ENCODE data around the gene INS. TPM values are rescaled to one million over a fixed set of nuclear protein-coding genes. Genes with fewer than 3 reads are reported as not detected.

Gene INS
- total and polyA plus RNA-seq, 2 of the 8 experiments (the other 6 are each of a cell fraction or from before 2014, with no cell fraction given), result not detected

- Histone ChIP-seq H3K4ac (replicated peaks; ENCODE audit: insufficient read length, low read depth, low read length) (no peak overlapping the region), H3K18ac (ENCODE audit: extremely low read depth, low read length) (no peak overlapping the region), H3K14ac (ENCODE audit: insufficient read length) (no peak overlapping the region), H3K4me3 (ENCODE audit: extremely low read depth in 1 of 4, insufficient read depth in 2 of 4, low read depth in 3 of 4, low read length in 4 of 4) (no peak overlapping the region), H3K79me2 (ENCODE audit: control insufficient read depth in 1 of 2, insufficient read depth in 2 of 2, low read length in 2 of 2) (no peaks in the 10 kb centered on the region), H3K27ac (ENCODE audit: low read depth, low read length) (no peak overlapping the region), H3K36me3 (ENCODE audit: control insufficient read depth in 2 of 4, insufficient read depth in 4 of 4, low read length in 3 of 4) (no peaks in the 10 kb centered on the region), H4K91ac (replicated peaks; ENCODE audit: insufficient read length, low read length) (no peak overlapping the region), H2AK5ac (ENCODE audit: low read depth, low read length) (no peak overlapping the region), H3K56ac (replicated peaks; ENCODE audit: insufficient read length, low read depth, low read length) (no peak overlapping the region), H4K20me1 (replicated peaks in 1 of 2; ENCODE audit: control insufficient read depth in 1 of 2, insufficient read depth in 2 of 2, low read length in 2 of 2) (no peaks in the 10 kb centered on the region), H3K23me2 (ENCODE audit: low read depth, low read length) (no peaks in the 10 kb centered on the region; the same call in 1 of the 2 replicates), H2BK12ac (ENCODE audit: low read depth, low read length) (no peak overlapping the region), H3K4me1 (replicated peaks in 1 of 4; ENCODE audit: control insufficient read depth in 3 of 4, insufficient read depth in 4 of 4, low read length in 3 of 4) (no peaks in the 10 kb centered on the region; a peak in 1 of 7 replicates), H2BK120ac (replicated peaks; ENCODE audit: low read depth, low read length) (no peak overlapping the region), H2BK20ac (ENCODE audit: low read length) (no peak overlapping the region), H2AFZ (ENCODE audit: low read length) (no peak overlapping the region), H4K5ac (ENCODE audit: insufficient read length, low read depth, low read length) (no peak overlapping the region), H3K79me1 (ENCODE audit: low read depth, low read length) (no peaks in the 10 kb centered on the region; the same call in 1 of the 2 replicates), H2BK15ac (ENCODE audit: low read length) (no peak overlapping the region), H3K9me3 (ENCODE audit: insufficient read depth in 2 of 2, low read depth in 1 of 2, low read length in 1 of 2) (no peaks in the 10 kb centered on the region), H3K23ac (ENCODE audit: insufficient read length) (no peak overlapping the region), H2BK5ac (ENCODE audit: low read depth, low read length) (no peak overlapping the region), H3K4me2 (ENCODE audit: insufficient read depth in 1 of 2, low read depth in 2 of 2, low read length in 2 of 2) (no peak overlapping the region), H3K27me3 (replicated peaks in 1 of 4; ENCODE audit: control insufficient read depth in 3 of 4, extremely low read depth in 1 of 4, insufficient read depth in 3 of 4, low read length in 3 of 4) (no peaks in the 10 kb centered on the region), H3K9ac (replicated peaks in 1 of 4; ENCODE audit: extremely low read depth in 1 of 4, low read depth in 3 of 4, low read length in 3 of 4) (no peak overlapping the region), H4K8ac (ENCODE audit: extremely low read depth, insufficient read depth, low read length) (no peak overlapping the region; the same call in 1 of the 2 replicates)
- ChIA-PET CTCF (ENCODE audit: partially characterized antibody) (interaction anchor here (0.9 to 4.0 kb wide), 6 partner anchors 9 to 214 kb away, joined by 3 to 30 read pairs (median 6); partner anchors contain the start of genes C11orf21 and TSPAN32), POLR2A (ENCODE audit: partially characterized antibody) (no interaction called here)
- no peak for FAIRE-seq
- peak in 1 of 2 experiments; percentile 22 for DNase-seq (ENCODE audit: low read depth in 1 of 2, low spot score in 2 of 2)
- 82% methylated on average over 11 of the region's 11 CpGs; no CpG with 5 or more reads in 1 of the 2 experiments for WGBS, 2 experiments (ENCODE audit: extremely low coverage in 1 of 2, insufficient coverage in 1 of 2, insufficient read length in 1 of 2, insufficient replicate concordance in 2 of 2, low coverage in 1 of 2, low lambda C conversion rate in 2 of 2, missing lambda C conversion rate in 1 of 2)
- no peak for TF ChIP-seq CHD2 (IDR thresholded peaks at IDR 0.05; ENCODE audit: low read length)
Observed at GRCh38 chr11:2207212-2207611, 46.2 kb upstream of the INS start.

Data from H1 (cell line).